Type B pancreatic cell (in vitro differentiated cells): ENCODE data around the gene RSPH1. TPM values are rescaled to one million over a fixed set of nuclear protein-coding genes. Genes with fewer than 3 reads are reported as not detected.
A peak's percentile ranks its signal among the peaks of the same experiment; 100 is the strongest.

Experiments used
- DNase-seq: peaks from one replicate; pipeline ENCODE4 v3.0.0; 2021; ENCODE audit warnings: mixed read lengths; ENCODE audit not compliant: unreplicated experiment; ENCODE audit errors: extremely low spot score
- H3K27ac Mint-ChIP-seq: 2 replicates; pipeline ENCODE4 v1.8.0; 2021; ENCODE audit warnings: mild to moderate bottlenecking, mixed read lengths
- H3K27me3 Mint-ChIP-seq: 2 replicates; pipeline ENCODE4 v1.8.0; 2021; ENCODE audit warnings: mixed read lengths
- H3K36me3 Mint-ChIP-seq: 2 replicates; pipeline ENCODE4 v1.8.0; 2021; ENCODE audit warnings: mixed read lengths
- H3K4me1 Mint-ChIP-seq: one replicate; pipeline ENCODE4 v1.8.0; 2021; ENCODE audit warnings: mixed read lengths; ENCODE audit not compliant: unreplicated experiment
- H3K4me3 Mint-ChIP-seq: 2 replicates; pipeline ENCODE4 v1.8.0; 2021; ENCODE audit warnings: mild to moderate bottlenecking, mixed read lengths
- H3K9me3 Mint-ChIP-seq: 2 replicates; pipeline ENCODE4 v1.8.0; 2021; ENCODE audit warnings: mixed read lengths
- CTCF ChIP-seq: fragments of 200-600 bp; sonication (generic); conservative IDR thresholded peaks from 2 replicates; pipeline ENCODE4 v1.5.0; 2021; ENCODE audit warnings: antibody characterized with exemption, mild to moderate bottlenecking
- total RNA-seq: library from RNA; stranded (reverse); gene quantifications from 2 replicates; pipeline ENCODE4 v1.2.1, GENCODE V29; 2021; ENCODE audit warnings: low replicate concordance

RSPH1 gene
- total RNA-seq, 1 donor from 2014 or later: 5.2 TPM

GRCh38 chr21:42496839-42497202 lies 797 bp upstream of the RSPH1 start:
- no peaks in the 10 kb centered on the region for H3K9me3 Mint-ChIP-seq
- H3K36me3 Mint-ChIP-seq: no peaks in the 10 kb centered on the region
- H3K4me3 Mint-ChIP-seq: peak overlapping the region; percentile 89
- H3K27ac Mint-ChIP-seq: peak overlapping the region; percentile 95
- TF ChIP-seq CTCF: no peak
- H3K27me3 Mint-ChIP-seq: no peaks in the 10 kb centered on the region
- peaks cover 11% of the 10 kb centered on the region for H3K4me1 Mint-ChIP-seq
- DNase-seq: no peak

- no peak for DNase-seq
- peak overlapping the region; percentile 89 for H3K4me3 Mint-ChIP-seq
- H3K27ac Mint-ChIP-seq: peak overlapping the region; percentile 95
- TF ChIP-seq CTCF: peak; percentile 29
- H3K27me3 Mint-ChIP-seq: no peaks in the 10 kb centered on the region
- H3K9me3 Mint-ChIP-seq: no peaks in the 10 kb centered on the region
- H3K36me3 Mint-ChIP-seq: no peaks in the 10 kb centered on the region
- H3K4me1 Mint-ChIP-seq: peaks cover 11% of the 10 kb centered on the region
Observed at GRCh38 chr21:42495765-42496119, 282 bp downstream of the RSPH1 start.

GRCh38 chr21:42495027-42495426 lies 997 bp downstream of the RSPH1 start:
- Mint-ChIP-seq H3K36me3 (no peaks in the 10 kb centered on the region), H3K27ac (no peak overlapping the region), H3K4me3 (no peak overlapping the region), H3K27me3 (no peaks in the 10 kb centered on the region), H3K9me3 (no peaks in the 10 kb centered on the region), H3K4me1 (peaks cover 11% of the 10 kb centered on the region)
- no peak for TF ChIP-seq CTCF
- DNase-seq: no peak

- no peak overlapping the region for H3K4me3 Mint-ChIP-seq
- peak overlapping the region; percentile 0 for H3K27ac Mint-ChIP-seq
- TF ChIP-seq CTCF: no peak
- H3K9me3 Mint-ChIP-seq: no peaks in the 10 kb centered on the region
- no peaks in the 10 kb centered on the region for H3K36me3 Mint-ChIP-seq
- H3K27me3 Mint-ChIP-seq: peaks cover under 1% of the 10 kb centered on the region
- peak; percentile 27 for DNase-seq
- H3K4me1 Mint-ChIP-seq: peaks cover 11% of the 10 kb centered on the region
Observed at GRCh38 chr21:42493109-42494060, 2.6 kb downstream of the RSPH1 start.

GRCh38 chr21:42492201-42492600 lies 3.8 kb downstream of the RSPH1 start:
- Mint-ChIP-seq H3K27me3 (peaks cover 3% of the 10 kb centered on the region), H3K9me3 (no peaks in the 10 kb centered on the region), H3K27ac (no peak overlapping the region), H3K36me3 (no peaks in the 10 kb centered on the region), H3K4me1 (peaks cover 11% of the 10 kb centered on the region), H3K4me3 (no peak overlapping the region)
- DNase-seq: no peak
- TF ChIP-seq CTCF: no peak
